Stimulated activated CD8-positive, alpha-beta memory T cell treated with anti-CD3 and anti-CD28 coated beads, Interleukin-4, amount 100 ng/mL, for 4 hours (primary cell): ENCODE measurements around the gene DCAF6.

Experiments used
- DNase-seq, 2 donors: peaks; one replicate each; pipeline ENCODE4 v3.0.0-alpha.2; 2020; ENCODE audit warnings: low read depth in 2 of 2, low spot score in 1 of 2

DCAF6 gene

GRCh38 chr1:167955915-167956314 is 19.4 kb downstream of the DCAF6 start:
- no peak for DNase-seq

- no peak for DNase-seq
Measured at GRCh38 chr1:167957710-167958109, 21.2 kb downstream of the DCAF6 start.

- no peak for DNase-seq
Measured at GRCh38 chr1:167964646-167965045, 28.2 kb downstream of the DCAF6 start.

GRCh38 chr1:167966050-167966449 is 29.6 kb downstream of the DCAF6 start:
- no peak for DNase-seq

- no peak for DNase-seq
Measured at GRCh38 chr1:167968569-167968968, 32.1 kb downstream of the DCAF6 start.

- DNase-seq = no peak
Measured at GRCh38 chr1:167973832-167974231, 37.3 kb downstream of the DCAF6 start.

GRCh38 chr1:167974698-167975097 is 38.2 kb downstream of the DCAF6 start:
- DNase-seq = no peak

GRCh38 chr1:167977245-167977644 is 40.8 kb downstream of the DCAF6 start:
- no peak for DNase-seq

GRCh38 chr1:167981933-167982332 is 45.5 kb downstream of the DCAF6 start:
- DNase-seq = no peak

GRCh38 chr1:167983797-167984420 is 47.4 kb downstream of the DCAF6 start:
- DNase-seq = no peak

GRCh38 chr1:167984886-167985489 is 48.5 kb downstream of the DCAF6 start:
- no peak for DNase-seq

- no peak for DNase-seq
Measured at GRCh38 chr1:167987174-167987573, 50.7 kb downstream of the DCAF6 start.

GRCh38 chr1:167991546-167991945 is 55.1 kb downstream of the DCAF6 start:
- no peak for DNase-seq

GRCh38 chr1:167993720-167994119 is 57.2 kb downstream of the DCAF6 start:
- DNase-seq = no peak

- no peak for DNase-seq
Measured at GRCh38 chr1:167994560-167994959, 58.1 kb downstream of the DCAF6 start.

GRCh38 chr1:167995038-167995437 is 58.6 kb downstream of the DCAF6 start:
- DNase-seq = no peak

GRCh38 chr1:167996266-167996665 is 59.8 kb downstream of the DCAF6 start:
- DNase-seq = no peak

- no peak for DNase-seq
Measured at GRCh38 chr1:167997037-167997575, 60.6 kb downstream of the DCAF6 start.

GRCh38 chr1:167999877-168000276 is 63.4 kb downstream of the DCAF6 start:
- DNase-seq = no peak

GRCh38 chr1:168000656-168001055 is 64.2 kb downstream of the DCAF6 start:
- DNase-seq = no peak

- no peak for DNase-seq
Measured at GRCh38 chr1:168001213-168001612, 64.7 kb downstream of the DCAF6 start.

GRCh38 chr1:168004531-168004930 is 68.0 kb downstream of the DCAF6 start:
- DNase-seq = no peak

GRCh38 chr1:168005529-168005928 is 69.0 kb downstream of the DCAF6 start:
- DNase-seq = no peak
